MM.1S (cell line): ENCODE data around the gene EDC3.

Experiments
- EZH2 ChIP-seq: fragments of 300-600 bp; sonication (generic); optimal IDR thresholded peaks from 2 replicates; pipeline ENCODE3; 2017; ENCODE audit warnings: low read depth, mild to moderate bottlenecking, antibody characterized with exemption, low read length, mixed read lengths
- EZH2phosphoT487 ChIP-seq: fragments of 300-600 bp; sonication (generic); IDR thresholded peaks from 2 replicates; pipeline ENCODE4 v1.6.1; 2018; ENCODE audit warnings: antibody characterized with exemption, low read length
- TF ChIP-seq, protein P1 (sequence below): fragments of 300-600 bp; sonication (generic); IDR thresholded peaks from 2 replicates; pipeline ENCODE4 v1.5.1; 2016; ENCODE audit warnings: antibody characterized with exemption, low read length, mixed read lengths

DNA sequence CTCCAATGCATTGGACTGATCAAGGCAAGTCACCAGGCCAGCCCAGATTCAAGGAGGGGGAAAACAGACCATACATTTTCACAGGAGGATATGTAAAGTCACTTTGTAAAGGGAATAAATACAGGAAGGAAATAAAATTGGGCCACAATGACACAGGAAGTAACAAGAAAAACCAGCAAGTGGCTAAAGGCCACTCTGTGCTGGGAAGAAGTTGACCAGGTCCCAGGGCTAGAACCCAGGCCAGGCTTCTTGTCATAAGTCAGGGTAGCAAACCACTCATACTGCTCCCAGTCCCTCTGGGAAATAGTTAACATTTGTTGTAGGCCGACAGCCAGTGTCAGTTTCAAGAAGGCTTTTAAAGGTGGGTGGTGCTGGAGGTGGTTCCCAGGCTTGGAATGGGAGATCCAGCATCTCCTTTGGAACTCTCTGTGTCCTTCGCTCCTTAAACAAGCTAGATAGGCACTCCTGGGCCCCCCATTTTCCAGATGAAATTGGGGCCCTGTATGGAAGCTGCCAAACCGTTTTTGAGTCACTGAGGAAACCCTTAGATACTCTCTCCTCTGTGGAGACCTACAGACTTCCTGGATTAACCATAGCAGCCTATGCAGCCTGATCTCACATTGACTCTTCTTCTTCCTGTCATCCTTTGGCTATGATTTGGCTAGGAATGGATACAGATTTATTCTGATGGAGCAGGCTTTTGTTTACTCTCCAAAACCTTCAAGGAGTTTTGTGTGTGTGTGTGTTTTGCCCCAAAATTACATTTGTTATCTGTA, 14.7 kb upstream of the EDC3 start:
- TF ChIP-seq, protein P1, sequence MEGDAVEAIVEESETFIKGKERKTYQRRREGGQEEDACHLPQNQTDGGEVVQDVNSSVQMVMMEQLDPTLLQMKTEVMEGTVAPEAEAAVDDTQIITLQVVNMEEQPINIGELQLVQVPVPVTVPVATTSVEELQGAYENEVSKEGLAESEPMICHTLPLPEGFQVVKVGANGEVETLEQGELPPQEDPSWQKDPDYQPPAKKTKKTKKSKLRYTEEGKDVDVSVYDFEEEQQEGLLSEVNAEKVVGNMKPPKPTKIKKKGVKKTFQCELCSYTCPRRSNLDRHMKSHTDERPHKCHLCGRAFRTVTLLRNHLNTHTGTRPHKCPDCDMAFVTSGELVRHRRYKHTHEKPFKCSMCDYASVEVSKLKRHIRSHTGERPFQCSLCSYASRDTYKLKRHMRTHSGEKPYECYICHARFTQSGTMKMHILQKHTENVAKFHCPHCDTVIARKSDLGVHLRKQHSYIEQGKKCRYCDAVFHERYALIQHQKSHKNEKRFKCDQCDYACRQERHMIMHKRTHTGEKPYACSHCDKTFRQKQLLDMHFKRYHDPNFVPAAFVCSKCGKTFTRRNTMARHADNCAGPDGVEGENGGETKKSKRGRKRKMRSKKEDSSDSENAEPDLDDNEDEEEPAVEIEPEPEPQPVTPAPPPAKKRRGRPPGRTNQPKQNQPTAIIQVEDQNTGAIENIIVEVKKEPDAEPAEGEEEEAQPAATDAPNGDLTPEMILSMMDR: no peak
- TF ChIP-seq EZH2 (no peak), EZH2phosphoT487 (no peak)
